Amygdala (tissue), 56 donors: ENCODE measurements around the gene KLHL17.

Experiments used
- DNase-seq, 56 donors: peaks; one replicate each; lab custom pipeline; 2025; lab: John Stamatoyannopoulos, UW

The KLHL17 gene

GRCh38 chr1:921011-921837 lies 39.2 kb upstream of the KLHL17 start:
- peak in 33 of 56 donors; percentile 6 to 71 (median 29) for DNase-seq

GRCh38 chr1:923131-923990 lies 37.0 kb upstream of the KLHL17 start, which contains the start of gene SAMD11:
SAMD11 (plus strand) TSS chr1:923923; CDS start chr1:924432, 509 bp downstream.
- DNase-seq = peak in 46 of 56 donors; percentile 7 to 86 (median 48)

GRCh38 chr1:923991-924655 lies 36.3 kb upstream of the KLHL17 start:
- no peak for DNase-seq

- DNase-seq = no peak
Observed at GRCh38 chr1:924656-925560, 35.5 kb upstream of the KLHL17 start.

- no peak for DNase-seq
Observed at GRCh38 chr1:925561-926421, 34.6 kb upstream of the KLHL17 start.

GRCh38 chr1:927234-927633 lies 33.1 kb upstream of the KLHL17 start:
- no peak for DNase-seq

GRCh38 chr1:927748-928147 lies 32.6 kb upstream of the KLHL17 start:
- DNase-seq = no peak

GRCh38 chr1:928825-929661 lies 31.3 kb upstream of the KLHL17 start:
- no peak for DNase-seq

- DNase-seq = no peak
Observed at GRCh38 chr1:929712-930632, 30.4 kb upstream of the KLHL17 start.

- DNase-seq = no peak
Observed at GRCh38 chr1:930633-931138, 29.7 kb upstream of the KLHL17 start.

GRCh38 chr1:931380-932172 lies 28.8 kb upstream of the KLHL17 start:
- DNase-seq = no peak

- no peak for DNase-seq
Observed at GRCh38 chr1:932173-932510, 28.2 kb upstream of the KLHL17 start.

- DNase-seq = no peak
Observed at GRCh38 chr1:932776-933602, 27.4 kb upstream of the KLHL17 start.

- DNase-seq = no peak
Observed at GRCh38 chr1:933603-933940, 26.8 kb upstream of the KLHL17 start.
